ENCODE measurements around the gene PSD2. TPM values are rescaled to one million over a fixed set of nuclear protein-coding genes. Genes with fewer than 3 reads are reported as not detected.

PSD2 gene
- total RNA-seq, 1 experiment from 2014 or later: 0.79 TPM

DNA sequence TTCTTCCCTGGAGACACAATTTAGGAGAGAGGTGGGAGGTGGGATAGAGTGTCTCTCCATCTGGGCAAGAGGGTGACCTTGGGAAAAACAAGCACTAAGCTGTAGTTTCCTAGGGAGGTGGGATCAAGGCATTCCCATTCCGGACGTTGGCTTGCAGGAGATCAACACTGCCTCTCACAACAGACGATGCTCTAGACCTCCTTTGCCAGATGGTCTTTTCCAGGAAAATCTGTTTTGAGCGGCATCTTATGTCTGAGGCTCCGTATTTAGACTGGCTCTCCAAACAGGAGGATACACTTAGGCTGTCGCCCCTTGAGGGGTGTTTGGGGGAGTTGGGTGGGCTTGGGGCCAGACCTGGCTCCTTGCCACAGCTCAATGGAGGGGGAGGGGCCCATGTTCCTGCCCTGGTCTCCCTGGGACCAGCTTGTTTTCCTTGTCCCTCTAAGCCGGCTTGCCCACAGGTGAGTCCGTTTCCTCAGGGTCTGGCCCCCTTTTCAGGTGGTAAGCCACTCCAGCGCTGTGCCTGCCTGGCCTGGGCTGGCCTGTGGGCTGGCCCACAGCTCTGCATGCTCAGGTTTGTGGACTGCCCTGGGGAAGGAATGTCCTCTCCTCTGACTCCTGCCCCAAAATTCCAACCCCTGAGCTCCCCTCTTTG lies 2.4 kb downstream of the PSD2 start:
- H3K27me3 ChIP-seq (ENCODE audit: insufficient read depth, low read length): peaks cover 63% of the 10 kb centered on the region
- no peak overlapping the region for H3K27ac ChIP-seq (ENCODE audit: low read depth, low read length)
- no peak for ATAC-seq
- no peak for TF ChIP-seq POLR2AphosphoS5 (IDR thresholded peaks at IDR 0.05; ENCODE audit: low read depth, low read length)
- TF ChIP-seq, protein P1, sequence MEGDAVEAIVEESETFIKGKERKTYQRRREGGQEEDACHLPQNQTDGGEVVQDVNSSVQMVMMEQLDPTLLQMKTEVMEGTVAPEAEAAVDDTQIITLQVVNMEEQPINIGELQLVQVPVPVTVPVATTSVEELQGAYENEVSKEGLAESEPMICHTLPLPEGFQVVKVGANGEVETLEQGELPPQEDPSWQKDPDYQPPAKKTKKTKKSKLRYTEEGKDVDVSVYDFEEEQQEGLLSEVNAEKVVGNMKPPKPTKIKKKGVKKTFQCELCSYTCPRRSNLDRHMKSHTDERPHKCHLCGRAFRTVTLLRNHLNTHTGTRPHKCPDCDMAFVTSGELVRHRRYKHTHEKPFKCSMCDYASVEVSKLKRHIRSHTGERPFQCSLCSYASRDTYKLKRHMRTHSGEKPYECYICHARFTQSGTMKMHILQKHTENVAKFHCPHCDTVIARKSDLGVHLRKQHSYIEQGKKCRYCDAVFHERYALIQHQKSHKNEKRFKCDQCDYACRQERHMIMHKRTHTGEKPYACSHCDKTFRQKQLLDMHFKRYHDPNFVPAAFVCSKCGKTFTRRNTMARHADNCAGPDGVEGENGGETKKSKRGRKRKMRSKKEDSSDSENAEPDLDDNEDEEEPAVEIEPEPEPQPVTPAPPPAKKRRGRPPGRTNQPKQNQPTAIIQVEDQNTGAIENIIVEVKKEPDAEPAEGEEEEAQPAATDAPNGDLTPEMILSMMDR (IDR thresholded peaks at IDR 0.05 in 2 of 3, conservative IDR thresholded peaks at IDR 0.05 in 1 of 3; ENCODE audit: borderline replicate concordance in 1 of 3, insufficient read depth in 1 of 3, low read depth in 2 of 3, low read length in 2 of 3): no peak
- TF ChIP-seq EZH2phosphoT487 (IDR thresholded peaks at IDR 0.05; ENCODE audit: borderline replicate concordance): no peak
- no peak for TF ChIP-seq SIN3A (IDR thresholded peaks at IDR 0.05; ENCODE audit: low read depth)
- TF ChIP-seq JUND (IDR thresholded peaks at IDR 0.05): no peak
- TF ChIP-seq, protein P2, sequence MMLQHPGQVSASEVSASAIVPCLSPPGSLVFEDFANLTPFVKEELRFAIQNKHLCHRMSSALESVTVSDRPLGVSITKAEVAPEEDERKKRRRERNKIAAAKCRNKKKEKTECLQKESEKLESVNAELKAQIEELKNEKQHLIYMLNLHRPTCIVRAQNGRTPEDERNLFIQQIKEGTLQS (IDR thresholded peaks at IDR 0.05): no peak
- no peak for TF ChIP-seq CEBPB (IDR thresholded peaks at IDR 0.05; ENCODE audit: low read depth)
- TF ChIP-seq, protein P3, sequence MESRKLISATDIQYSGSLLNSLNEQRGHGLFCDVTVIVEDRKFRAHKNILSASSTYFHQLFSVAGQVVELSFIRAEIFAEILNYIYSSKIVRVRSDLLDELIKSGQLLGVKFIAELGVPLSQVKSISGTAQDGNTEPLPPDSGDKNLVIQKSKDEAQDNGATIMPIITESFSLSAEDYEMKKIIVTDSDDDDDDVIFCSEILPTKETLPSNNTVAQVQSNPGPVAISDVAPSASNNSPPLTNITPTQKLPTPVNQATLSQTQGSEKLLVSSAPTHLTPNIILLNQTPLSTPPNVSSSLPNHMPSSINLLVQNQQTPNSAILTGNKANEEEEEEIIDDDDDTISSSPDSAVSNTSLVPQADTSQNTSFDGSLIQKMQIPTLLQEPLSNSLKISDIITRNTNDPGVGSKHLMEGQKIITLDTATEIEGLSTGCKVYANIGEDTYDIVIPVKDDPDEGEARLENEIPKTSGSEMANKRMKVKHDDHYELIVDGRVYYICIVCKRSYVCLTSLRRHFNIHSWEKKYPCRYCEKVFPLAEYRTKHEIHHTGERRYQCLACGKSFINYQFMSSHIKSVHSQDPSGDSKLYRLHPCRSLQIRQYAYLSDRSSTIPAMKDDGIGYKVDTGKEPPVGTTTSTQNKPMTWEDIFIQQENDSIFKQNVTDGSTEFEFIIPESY (IDR thresholded peaks at IDR 0.05; ENCODE audit: extremely low read depth, insufficient replicate concordance, low read length): no peak
- TF ChIP-seq TCF7L2 (IDR thresholded peaks at IDR 0.05; ENCODE audit: borderline replicate concordance, extremely low read depth, insufficient read depth, insufficient read length): no peak
- TF ChIP-seq ELF1 (IDR thresholded peaks at IDR 0.05; ENCODE audit: borderline replicate concordance, low read depth): no peak
- H3K4me2 ChIP-seq (ENCODE audit: low read length): no peak overlapping the region
- no TSS peak for BruUV-seq (replicated peaks)
- H3K4me1 ChIP-seq (ENCODE audit: control insufficient read depth in 1 of 2, insufficient read depth in 2 of 2, low read length in 2 of 2): peaks cover 0 to 9% of the 10 kb centered on the region in 2 experiments; a peak in 2 of 4 replicates
- CTCF ChIA-PET: interaction anchor here (2.7 kb wide), 1 partner anchor 11 kb away, joined by 13 read pairs; no protein-coding TSS in a partner anchor
- RAD21 ChIA-PET (ENCODE audit: low non-redundant PET in 1 of 2, low total read pairs in 2 of 2, uncharacterized antibody in 2 of 2, unreplicated experiment in 2 of 2): interaction anchor here in 1 of 2 experiments (0.5 kb wide), 1 partner anchor 71 kb away, joined by 4 read pairs; no protein-coding TSS in a partner anchor
- no peak for DNase-seq (ENCODE audit: low read depth, low spot score)
- no peak overlapping the region for H2AFZ ChIP-seq (ENCODE audit: low read depth, low read length, poor library complexity, severe bottlenecking)
- POLR2A ChIA-PET: no interaction called here
- H3K4me3 ChIP-seq (replicated peaks in 1 of 2; ENCODE audit: low read depth in 1 of 2, low read length in 2 of 2): no peak overlapping the region
- no peaks in the 10 kb centered on the region for H3K36me3 ChIP-seq (ENCODE audit: control insufficient read depth in 1 of 2, insufficient read depth in 2 of 2, low read length in 2 of 2)
- H3K9me2 ChIP-seq (ENCODE audit: insufficient read depth): no peaks in the 10 kb centered on the region
- H3K79me2 ChIP-seq (ENCODE audit: insufficient read depth, low read length): no peaks in the 10 kb centered on the region
- no peaks in the 10 kb centered on the region for H3K9me3 ChIP-seq (ENCODE audit: control insufficient read depth in 1 of 2, insufficient read depth in 1 of 2, low read depth in 1 of 2, low read length in 2 of 2)
- H3K9ac ChIP-seq (ENCODE audit: low read length): no peak overlapping the region
- intact Hi-C loops (cut with micrococcal nuclease): no loop called here
- no peaks in the 10 kb centered on the region for H4K20me1 ChIP-seq (ENCODE audit: insufficient read depth)
